Stimulated activated CD8-positive, alpha-beta memory T cell treated with anti-CD3 and anti-CD28 coated beads, Interleukin-7, amount 100 ng/mL, for 1 hour (primary cell): ENCODE results near the gene GPR89B.
"Not testable (repeated sequence)": the region's sequence is repeated elsewhere in the genome, so short reads cannot be mapped to it uniquely, and the experiment has no call there.

ENCODE experiments used
- DNase-seq, 2 donors: peaks; one replicate each; pipeline ENCODE4 v3.0.0-alpha.2; 2020; ENCODE audit warnings: low read depth in 2 of 2

Gene GPR89B

GRCh38 chr1:147940456-147940855, 12.2 kb downstream of the GPR89B start:
- DNase-seq, result not testable (repeated sequence)

- not testable (repeated sequence) for DNase-seq
These were observed 14.3 kb downstream of the GPR89B start for GRCh38 chr1:147942563-147942962.

GRCh38 chr1:147949517-147949916, 21.3 kb downstream of the GPR89B start:
- DNase-seq, result not testable (repeated sequence)

DNA sequence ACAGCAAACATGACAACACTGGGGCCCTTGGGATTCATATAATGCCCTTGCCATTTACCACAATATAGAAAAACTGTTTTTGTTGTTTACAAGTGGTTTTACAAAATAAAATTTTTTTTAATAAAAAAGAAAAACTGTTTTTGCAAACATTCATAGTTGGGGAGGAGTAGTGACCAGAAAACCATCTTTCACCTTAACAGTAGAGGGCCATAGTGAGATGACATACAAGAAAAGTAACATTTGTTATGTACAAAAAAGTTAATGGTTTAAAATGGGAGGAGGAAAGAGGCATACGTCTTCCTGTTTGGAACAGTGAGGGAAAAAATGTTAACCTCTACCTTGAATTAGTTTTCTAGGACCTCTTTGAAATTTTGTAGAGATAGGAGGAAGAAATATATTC, 30.7 kb downstream of the GPR89B start:
- DNase-seq, result not testable (repeated sequence)

- not testable (repeated sequence) for DNase-seq
These were observed 31.5 kb downstream of the GPR89B start for GRCh38 chr1:147959680-147960079.

DNA sequence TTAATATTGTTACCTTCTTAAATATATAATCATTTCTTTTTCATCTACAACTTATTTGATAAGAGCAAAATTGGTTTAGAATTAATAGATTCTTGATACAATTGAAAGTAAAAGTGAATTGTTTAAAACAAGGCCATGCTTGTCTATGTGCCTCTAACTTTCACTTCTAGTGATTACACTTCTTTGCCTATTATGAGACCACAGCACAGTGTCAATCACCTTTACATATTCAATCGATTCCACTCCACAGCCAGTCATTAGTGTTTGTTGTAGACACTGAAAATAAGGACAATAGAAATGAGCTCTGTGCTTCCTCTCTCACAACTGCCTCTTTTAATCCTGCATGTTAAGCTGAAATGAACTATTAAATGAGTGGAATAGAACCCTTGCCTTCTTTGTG, 36.4 kb downstream of the GPR89B start:
- DNase-seq, result not testable (repeated sequence)

- not testable (repeated sequence) for DNase-seq
These were observed 38.4 kb downstream of the GPR89B start for GRCh38 chr1:147966657-147967056.

DNA sequence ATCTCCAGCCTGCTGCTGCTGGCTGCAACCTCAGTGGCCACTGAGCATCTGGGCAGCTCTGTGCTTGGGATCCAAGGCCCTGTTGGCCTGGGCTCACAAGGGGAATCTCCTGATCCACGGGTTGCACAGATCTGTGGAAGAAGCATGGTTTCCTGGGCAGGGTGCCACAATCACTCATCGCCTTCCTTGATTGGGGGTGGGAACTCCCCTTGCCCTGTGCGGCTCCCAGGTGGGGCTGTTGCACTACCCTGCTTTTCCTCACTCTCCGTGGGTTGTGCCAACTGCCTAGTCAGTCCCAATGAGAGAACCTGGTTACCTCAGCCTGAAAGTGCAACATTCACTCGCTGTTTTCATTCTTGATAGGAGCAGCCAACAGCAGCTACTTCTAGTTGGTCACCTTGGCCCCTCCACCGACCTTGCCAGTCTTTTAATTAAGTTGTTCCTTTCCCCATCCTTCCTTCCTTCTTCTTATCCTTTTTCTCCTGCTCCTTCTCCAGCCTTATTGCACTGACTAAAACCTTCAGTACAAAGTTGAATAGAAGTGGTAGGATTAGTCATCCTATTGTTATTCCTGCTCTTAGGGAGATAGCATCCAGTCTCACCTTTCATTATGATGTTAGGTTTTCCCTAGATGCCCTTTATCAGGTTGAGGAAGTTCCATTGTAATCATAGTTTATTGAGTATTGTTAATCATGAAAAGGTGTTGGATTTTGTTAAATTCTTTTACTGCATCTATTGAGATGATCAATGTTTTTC, 50.9 kb downstream of the GPR89B start:
- not testable (repeated sequence) for DNase-seq

DNA sequence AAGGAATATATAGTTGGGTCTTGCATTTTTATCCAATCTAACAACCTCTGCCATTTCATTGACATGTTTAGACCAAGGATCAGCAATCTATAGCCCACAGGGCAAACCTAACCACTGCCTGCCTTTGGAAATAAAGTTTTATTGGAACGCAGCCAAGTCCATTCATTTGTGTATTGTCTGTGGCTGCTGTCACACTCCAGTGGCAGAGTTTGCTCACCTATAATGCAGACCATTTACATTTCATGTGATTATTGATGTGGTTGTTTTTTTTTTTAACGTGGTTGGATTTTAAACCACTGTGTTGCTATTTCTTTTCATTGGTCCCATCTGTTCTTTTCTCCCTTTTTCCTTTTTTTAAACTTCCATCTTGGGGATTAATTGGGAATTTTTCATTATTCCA, 57.2 kb downstream of the GPR89B start:
- not testable (repeated sequence) for DNase-seq

GRCh38 chr1:147987893-147988292, 59.7 kb downstream of the GPR89B start:
- not testable (repeated sequence) for DNase-seq

DNA sequence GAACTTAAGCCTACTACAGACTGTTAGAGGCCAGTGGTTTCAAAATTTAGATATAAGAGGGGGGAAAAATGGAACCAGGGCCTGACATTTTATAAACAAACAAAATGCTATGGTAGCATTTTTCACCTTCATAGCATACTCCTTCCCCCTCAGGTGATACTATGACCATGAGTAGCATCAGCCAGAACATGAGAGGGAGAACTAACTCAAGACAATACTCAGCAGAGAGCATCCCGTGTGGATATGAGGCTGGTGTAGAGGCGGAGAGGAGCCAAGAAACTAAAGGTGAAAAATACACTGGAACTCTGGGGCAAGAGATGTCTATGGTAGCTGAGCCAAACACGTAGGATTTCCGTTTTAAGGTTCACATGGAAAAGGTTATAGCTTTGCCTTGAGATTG, 64.7 kb downstream of the GPR89B start:
- DNase-seq, result not testable (repeated sequence)

- DNase-seq, result not testable (repeated sequence)
These were observed 65.2 kb downstream of the GPR89B start for GRCh38 chr1:147993400-147993799.

DNA sequence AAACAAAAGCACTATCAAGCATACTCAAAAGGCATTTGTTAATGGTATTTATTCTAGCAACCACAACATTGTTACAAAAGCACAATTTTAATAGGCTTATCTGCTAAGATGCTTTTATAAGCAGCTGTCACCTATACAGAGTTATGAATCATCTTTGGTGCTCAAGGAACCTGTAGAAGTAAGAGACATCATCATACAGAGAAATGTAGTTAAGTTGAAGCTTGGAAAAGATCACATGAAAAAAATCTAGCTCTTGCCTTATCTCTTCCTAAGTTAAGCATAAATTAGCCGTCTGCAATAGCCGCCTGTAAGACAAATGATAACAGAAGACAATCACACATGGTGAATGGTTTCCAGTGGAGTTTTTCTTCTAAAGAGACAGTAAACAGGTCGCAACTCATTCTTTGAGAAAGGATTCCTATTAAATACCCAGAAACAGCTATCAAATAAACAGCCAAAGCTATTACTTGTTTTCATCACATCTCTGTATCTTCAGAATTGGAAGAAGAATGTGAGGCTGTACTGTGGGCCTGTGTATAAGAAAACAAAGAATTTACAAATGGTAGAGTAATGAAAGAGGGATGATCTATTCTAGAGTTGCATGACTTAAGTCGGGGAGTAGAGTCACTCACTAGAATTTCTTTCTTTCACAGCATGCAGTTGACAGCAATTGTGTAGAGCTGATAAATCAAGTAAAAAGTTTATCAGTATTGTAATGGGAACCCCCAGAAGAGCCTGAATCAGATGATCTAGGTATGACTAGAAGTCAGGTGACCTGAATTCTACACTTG, 65.8 kb downstream of the GPR89B start:
- DNase-seq, result not testable (repeated sequence)

DNA sequence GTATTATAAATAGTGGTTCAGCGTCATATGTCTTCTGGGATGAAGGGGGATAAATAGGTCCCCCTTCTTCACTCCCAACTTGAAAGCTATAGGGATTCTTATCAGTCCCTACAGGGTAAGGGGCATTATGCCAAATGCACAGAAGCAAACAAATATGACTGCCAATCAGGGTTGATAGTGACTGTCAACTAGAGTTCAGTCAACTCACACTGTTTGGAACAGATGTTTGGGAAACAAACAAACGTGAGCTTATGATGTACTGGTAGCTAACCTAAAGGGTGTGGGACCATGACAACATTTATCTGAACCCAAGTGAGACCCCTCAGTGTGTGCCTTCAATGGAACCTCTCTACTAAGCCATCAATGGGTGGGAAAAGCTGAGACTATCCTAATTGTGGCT, 67.9 kb downstream of the GPR89B start:
- not testable (repeated sequence) for DNase-seq

DNA sequence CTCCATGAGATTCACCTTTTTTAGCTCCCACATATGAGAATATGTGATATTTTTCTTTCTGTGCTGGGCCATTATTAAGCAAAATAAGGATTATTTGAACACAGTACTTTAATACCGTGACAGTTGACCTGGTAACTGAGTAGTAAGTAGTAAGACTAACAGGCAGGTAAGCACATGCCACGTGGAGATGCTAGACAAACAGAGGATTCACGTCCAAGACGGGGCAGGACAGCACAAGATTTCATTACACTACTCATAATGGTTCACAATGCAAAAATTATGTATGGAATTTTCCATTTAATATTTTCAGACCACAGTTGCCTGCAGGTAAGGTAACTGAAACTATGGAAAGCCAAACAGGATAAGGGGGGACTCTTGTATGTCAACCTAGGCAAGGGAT, 79.5 kb downstream of the GPR89B start:
- not testable (repeated sequence) for DNase-seq

DNA sequence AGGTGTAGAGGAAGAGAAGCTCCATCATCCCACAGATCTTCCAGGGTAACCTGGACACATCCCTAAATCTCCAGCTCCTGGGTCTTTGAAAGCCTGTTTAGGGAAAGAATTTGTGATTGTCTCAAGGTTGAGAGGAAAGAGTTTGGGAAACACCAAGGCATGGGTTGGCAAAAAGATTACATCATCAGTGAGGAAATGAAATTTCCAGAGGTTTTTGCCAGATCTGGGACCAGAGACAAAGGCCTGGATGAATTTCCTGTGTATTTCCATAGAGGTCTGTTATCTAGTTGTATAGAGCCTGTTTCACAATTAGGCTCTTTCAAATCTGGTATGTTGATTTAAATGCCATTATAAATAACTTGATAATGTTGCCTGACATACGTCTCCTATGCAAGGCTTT, 82.3 kb downstream of the GPR89B start:
- no peak for DNase-seq

GRCh38 chr1:148013177-148014144, 85.2 kb downstream of the GPR89B start:
- DNase-seq, result not testable (repeated sequence)

DNA sequence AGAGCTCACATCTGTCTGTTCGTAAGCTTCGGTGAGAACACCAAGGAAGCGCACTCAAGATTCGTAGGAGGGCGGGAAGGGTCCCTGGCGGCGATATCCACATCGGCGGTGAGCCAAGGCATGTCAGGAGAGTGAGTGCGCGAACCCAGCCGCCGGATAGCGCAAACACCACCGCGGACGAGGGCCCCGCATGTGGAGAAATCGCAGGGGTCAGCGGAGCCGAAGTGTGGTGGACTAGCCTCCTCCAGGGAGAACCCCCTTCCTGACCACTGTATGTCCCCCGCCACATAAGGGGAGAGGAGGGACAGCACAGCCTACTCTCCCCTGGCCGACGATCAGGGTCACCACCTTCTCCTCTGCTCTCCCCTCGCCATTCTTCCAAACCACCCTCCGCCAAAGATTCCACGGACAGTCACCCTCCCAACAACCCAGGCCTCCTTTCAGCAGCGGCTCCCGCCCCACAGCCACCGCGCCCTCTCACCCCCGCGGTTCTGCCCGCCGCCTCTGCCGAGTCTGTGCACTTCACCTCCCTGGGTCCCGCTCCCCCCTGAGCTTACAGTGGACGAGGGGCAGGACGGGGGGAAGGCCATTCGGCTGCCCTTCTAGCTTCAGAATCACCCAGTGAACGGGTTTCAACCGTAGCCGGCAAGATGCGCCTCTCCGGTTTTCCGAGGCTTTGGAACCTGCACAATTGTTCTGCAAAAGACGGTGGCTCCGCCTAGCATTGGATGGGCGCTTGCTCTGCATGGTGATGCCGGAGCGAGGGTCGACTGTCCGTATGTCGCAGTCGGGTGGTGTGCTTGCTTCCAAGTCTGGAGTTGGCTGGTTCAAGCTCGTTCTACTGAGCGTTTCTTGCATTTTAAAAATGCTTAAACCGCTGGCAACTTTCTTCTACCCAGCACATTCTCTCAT, 86.3 kb downstream of the GPR89B start:
- DNase-seq, result not testable (repeated sequence)

DNA sequence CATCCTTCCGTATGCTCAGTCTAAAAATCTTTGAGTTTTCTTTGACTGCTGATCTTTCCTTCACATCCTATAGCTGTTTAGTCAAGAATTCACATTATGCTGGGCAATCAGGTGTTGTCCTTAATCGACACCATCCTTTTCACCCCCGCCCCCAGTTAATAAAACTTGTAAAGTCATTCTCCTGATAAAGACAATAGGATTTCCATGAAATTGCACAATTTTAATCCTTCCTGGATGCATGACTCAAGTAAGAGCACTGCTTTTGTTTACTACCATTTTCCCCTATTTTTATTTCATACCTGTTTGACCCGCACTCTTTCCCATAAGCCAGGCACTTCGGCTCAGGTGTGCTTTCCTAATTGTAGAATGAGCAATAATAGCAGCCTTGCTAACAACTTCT, 96.7 kb downstream of the GPR89B start:
- DNase-seq, result not testable (repeated sequence)

- not testable (repeated sequence) for DNase-seq
These were observed 98.8 kb downstream of the GPR89B start for GRCh38 chr1:148027004-148027403.

DNA sequence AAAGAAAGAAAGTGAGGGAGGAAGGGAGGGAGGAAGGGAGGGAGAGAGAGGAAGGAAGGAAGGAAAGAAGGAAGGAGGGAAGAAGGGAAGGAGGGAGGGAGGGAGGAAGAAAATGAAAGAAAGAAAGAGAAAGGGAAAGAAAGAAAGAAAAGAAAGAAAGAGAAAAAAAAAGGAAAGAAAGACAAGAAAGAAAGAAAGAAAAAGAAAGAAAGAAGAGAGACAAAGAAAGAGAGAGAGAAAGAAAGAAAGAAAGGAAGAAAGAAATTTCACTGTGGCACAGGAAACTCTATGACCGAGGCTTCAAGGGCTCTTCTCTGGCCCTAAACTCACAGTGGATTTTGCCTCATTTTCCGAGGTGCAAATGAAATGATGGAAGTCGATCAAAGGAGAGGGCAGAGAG, 104.0 kb downstream of the GPR89B start:
- DNase-seq, result not testable (repeated sequence)
